Hepatic stellate cell (primary cell): ENCODE data around the gene TRIM24.

Experiments
- DNase-seq: peaks from one replicate; pipeline ENCODE4 v3.0.0; 2011; ENCODE audit warnings: low spot score

The TRIM24 gene

DNA sequence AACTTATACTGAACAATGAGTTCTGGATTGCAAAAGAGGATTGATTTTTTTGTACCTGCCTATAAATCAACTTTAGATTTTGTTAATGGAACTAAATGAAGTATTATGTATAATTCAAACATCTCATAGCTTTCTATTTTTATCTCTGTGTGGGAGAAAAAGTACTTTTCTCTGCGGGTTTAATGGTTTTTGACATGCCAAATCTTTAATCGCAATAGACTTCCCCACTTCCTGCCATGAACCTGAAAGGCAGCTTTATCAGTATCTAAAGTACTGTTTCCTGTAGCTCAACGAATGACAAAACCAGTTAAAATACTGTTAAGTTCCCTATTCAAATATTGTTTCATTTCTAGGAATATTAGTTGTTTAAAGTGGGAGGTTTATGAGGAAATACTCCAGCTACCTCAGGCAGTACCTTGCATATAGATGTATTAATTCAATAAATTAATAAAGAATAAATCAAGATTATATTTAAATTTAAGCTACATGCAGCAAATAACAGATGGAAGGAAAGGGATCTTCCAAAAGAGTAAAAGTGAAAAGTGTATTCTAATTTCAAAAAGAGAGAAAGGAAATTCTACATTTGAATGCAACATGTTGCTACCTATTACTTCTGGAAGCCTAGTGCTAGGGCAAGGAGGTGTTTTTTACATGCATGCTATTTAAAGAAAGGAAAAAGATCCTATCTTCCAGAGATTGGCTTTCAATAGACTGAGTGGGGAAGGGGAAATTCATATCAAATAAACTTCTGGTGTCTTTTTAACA, 165.2 kb downstream of the TRIM24 start:
- no peak for DNase-seq

DNA sequence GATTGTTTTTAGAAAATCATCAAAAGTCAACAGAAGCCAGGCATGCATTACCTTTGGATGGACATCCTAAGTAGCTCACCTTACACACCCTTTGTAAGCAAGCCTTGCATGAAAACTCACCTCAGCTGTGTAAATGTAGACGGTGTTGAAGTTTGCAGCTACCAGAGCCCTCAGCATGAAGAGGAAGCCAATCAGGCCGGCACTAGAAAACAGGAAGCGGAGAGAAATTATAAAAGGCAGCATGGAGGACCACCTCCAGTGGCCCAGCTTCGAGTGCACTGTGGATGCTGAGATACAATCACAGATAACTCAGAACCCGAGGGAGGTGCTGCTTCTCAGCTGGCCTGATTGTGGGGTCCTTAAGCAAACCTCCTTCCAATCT, 165.8 kb downstream of the TRIM24 start:
- DNase-seq: no peak

DNA sequence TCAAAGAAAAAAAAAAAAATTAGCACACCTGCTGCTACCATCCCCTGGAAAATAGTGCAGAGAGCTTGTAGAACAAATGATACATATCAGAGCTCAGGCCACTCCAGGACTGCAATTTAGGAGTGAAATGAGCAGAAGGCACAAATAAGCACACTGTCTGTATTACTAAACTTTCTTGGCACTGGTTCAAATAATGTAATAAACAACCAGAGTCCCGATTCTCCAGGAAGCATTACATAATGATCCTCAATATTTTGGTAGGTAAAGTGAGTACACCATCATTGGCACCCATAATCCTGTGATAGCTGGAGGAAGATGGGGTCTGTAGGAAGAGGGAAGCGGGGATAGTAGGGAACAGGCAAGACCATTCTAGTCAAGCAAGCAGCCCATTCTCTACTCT, 166.8 kb downstream of the TRIM24 start:
- no peak for DNase-seq

DNA sequence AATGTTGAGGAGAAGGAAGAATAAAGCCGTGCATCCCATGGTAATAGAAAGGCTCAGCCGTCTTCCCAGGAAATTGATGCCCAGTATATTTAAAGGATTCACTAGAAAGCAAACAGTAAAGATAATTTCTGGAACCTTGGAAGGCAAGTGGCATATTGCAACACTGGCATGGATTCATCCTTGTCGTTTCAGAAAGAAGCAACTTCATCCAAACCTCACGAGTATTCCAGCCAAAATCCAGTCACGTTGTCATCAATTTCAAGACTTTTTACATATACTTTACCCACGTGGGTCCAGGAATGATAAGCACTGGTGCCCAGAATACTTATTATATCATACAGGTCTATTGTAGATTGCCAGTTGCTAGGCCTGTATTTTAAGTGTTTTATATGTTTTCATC, 167.3 kb downstream of the TRIM24 start:
- DNase-seq: no peak

DNA sequence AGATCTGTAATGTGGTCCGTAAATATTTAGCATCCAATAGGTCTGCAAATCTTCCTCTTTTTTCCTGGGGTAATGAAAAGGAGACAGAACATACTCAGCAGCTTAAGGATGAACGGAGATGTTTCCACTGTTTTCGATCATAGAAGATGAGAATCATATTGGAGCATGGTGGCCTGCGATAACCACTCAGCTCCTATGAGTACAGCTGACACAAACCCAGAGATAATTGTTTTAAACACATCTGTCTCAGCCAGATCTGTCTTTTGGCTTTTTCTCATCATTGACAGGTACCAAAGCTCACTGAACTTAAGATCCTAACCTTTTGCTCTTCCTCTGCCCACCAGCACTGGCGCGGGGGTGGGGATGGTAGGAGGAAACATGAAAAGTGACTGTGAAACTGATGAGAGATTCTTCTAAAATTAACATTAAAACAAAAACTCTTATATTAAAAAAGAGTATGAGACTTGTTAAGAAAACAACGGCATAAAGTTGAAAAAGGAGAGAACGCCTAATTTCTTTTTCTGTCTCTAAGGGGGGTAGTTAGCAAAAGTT, 170.1 kb downstream of the TRIM24 start:
- no peak for DNase-seq

DNA sequence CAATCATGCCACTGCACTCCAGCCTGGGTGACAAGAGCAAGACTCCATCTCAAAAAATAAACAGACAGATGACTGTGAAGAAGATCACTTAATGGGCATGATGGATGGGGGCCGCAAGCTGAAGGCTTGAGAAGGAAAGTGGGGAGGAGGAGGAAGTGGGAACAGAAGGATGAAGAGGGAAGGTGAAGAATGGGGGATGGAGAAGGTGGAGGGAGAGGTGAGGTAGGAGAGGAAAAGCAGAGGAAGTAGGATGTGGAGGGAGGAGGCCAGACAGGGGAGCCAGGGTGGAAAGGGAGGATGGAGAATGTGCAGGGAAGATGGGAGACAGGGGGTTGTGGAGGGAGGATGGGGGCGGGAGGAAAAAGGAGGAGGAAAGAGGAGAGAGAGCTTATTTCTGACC, 172.3 kb downstream of the TRIM24 start:
- no peak for DNase-seq

DNA sequence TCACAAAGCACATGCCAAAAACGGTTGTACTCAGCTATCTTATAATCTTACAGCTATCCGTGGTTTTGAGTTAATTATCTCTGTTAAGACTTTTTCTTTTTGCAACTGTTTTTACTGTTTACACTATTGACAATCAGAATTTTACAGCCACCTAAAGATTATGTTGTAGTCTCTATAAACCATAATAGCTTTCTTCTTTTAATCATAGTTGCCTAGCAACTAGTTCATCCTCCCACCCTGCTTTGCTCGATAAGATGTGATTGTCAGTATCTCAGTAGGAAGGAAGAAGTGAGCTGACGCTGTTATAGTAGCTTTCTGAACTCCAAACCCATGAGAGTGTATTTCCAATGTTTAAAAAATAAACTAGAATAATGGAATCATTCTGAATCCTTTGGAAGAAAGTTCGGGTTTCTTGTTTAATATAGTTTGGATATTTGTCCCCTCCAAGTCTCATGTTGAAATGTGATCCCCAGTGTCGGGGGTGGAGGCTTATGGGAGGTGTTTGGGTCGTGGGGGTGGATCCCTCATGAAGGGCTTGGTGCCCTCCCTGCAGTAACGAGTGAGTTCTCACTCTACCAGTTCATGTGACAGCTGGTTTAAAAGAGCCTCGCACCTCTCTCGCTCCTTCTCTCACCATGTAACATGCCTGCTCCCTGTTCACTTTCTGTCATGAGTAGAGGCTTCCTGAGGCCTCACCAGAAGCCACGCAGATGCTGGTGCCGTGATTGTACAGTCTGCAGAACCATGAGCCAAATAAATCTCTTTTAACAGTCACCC, 173.0 kb downstream of the TRIM24 start:
- no peak for DNase-seq
